ENCODE data around the gene CIITA. TPM values are rescaled to one million over a fixed set of nuclear protein-coding genes. Genes with fewer than 3 reads are reported as not detected.

CIITA gene
- total and polyA plus RNA-seq, 10 of the 15 experiments (the other 5 are each of a cell fraction or from before 2014, with no cell fraction given) = 11.5 to 145 (median 49.7) TPM

DNA sequence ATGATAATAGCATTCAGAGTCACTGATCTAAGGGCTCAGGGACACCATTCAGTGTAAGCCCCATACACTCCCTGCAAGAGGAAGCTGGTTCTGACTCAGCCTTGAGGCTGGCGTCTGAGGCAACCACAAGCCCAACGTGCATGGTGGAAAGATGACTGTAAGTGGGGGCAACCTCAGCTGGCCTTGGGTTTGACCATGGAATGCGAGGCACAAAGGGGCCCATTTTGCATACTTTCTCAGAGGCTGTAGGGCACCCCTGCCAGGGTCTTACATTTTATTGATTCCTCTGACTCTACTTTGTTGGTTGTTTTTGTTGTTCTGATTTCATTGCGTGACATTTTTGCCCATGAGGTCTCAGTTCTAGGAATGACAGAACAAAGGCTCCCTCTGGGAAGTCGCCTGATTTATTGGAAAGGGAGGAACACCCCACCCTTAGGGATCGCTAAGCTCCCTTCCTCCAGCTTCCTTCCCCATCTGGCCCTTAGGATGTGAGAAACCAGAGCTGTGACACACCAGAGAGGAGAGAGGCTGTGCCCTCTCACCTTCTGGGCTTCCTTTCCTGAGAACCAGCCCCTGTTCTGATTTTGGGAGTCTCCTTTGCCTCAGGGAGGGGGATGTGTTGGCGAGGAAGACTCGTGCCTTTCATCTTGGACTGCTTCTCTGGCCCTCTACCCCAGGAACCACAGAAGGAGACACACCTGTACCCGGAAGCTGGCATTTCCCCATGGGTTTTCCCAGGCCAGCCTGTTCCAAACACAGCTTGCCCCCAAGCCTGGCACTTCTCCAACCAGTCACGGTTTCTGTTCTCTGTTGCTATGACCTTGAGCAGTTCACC, 5.6 kb upstream of the CIITA start (continued):
- TF ChIP-seq ZNF217 (IDR thresholded peaks at IDR 0.05) (no peak; the same call in 1 of the 2 replicates), SPI1 (IDR thresholded peaks at IDR 0.05; ENCODE audit: borderline replicate concordance, insufficient read depth, low read depth, low read length) (peak; percentile 78), NR2C1 (IDR thresholded peaks at IDR 0.05) (no peak), POLR2AphosphoS5 (IDR thresholded peaks at IDR 0.05; ENCODE audit: low read length) (no peak), ZBED1 (IDR thresholded peaks at IDR 0.05; ENCODE audit: borderline replicate concordance) (peak; percentile 67; the same call in 1 of the 2 replicates), MXI1 (IDR thresholded peaks at IDR 0.05; ENCODE audit: low read depth, low read length) (peak; percentile 60; the same call in 1 of the 2 replicates), PAX5 (IDR thresholded peaks at IDR 0.05; ENCODE audit: borderline replicate concordance, low read depth, low read length) (peak; percentile 92), JUNB (IDR thresholded peaks at IDR 0.05) (peak; percentile 96), CEBPB (IDR thresholded peaks at IDR 0.05; ENCODE audit: borderline replicate concordance in 1 of 2, low read depth in 2 of 2, low read length in 2 of 2) (no peak)
- TF ChIP-seq, protein P1, sequence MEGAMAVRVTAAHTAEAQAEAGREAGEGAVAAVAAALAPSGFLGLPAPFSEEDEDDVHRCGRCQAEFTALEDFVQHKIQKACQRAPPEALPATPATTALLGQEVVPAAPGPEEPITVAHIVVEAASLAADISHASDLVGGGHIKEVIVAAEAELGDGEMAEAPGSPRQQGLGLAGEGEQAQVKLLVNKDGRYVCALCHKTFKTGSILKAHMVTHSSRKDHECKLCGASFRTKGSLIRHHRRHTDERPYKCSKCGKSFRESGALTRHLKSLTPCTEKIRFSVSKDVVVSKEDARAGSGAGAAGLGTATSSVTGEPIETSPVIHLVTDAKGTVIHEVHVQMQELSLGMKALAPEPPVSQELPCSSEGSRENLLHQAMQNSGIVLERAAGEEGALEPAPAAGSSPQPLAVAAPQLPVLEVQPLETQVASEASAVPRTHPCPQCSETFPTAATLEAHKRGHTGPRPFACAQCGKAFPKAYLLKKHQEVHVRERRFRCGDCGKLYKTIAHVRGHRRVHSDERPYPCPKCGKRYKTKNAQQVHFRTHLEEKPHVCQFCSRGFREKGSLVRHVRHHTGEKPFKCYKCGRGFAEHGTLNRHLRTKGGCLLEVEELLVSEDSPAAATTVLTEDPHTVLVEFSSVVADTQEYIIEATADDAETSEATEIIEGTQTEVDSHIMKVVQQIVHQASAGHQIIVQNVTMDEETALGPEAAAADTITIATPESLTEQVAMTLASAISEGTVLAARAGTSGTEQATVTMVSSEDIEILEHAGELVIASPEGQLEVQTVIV (IDR thresholded peaks at IDR 0.05; ENCODE audit: borderline replicate concordance, partially characterized antibody) = no peak
- TF ChIP-seq, protein P2, sequence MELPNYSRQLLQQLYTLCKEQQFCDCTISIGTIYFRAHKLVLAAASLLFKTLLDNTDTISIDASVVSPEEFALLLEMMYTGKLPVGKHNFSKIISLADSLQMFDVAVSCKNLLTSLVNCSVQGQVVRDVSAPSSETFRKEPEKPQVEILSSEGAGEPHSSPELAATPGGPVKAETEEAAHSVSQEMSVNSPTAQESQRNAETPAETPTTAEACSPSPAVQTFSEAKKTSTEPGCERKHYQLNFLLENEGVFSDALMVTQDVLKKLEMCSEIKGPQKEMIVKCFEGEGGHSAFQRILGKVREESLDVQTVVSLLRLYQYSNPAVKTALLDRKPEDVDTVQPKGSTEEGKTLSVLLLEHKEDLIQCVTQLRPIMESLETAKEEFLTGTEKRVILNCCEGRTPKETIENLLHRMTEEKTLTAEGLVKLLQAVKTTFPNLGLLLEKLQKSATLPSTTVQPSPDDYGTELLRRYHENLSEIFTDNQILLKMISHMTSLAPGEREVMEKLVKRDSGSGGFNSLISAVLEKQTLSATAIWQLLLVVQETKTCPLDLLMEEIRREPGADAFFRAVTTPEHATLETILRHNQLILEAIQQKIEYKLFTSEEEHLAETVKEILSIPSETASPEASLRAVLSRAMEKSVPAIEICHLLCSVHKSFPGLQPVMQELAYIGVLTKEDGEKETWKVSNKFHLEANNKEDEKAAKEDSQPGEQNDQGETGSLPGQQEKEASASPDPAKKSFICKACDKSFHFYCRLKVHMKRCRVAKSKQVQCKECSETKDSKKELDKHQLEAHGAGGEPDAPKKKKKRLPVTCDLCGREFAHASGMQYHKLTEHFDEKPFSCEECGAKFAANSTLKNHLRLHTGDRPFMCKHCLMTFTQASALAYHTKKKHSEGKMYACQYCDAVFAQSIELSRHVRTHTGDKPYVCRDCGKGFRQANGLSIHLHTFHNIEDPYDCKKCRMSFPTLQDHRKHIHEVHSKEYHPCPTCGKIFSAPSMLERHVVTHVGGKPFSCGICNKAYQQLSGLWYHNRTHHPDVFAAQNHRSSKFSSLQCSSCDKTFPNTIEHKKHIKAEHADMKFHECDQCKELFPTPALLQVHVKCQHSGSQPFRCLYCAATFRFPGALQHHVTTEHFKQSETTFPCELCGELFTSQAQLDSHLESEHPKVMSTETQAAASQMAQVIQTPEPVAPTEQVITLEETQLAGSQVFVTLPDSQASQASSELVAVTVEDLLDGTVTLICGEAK (IDR thresholded peaks at IDR 0.05; ENCODE audit: borderline replicate concordance) = no peak
- TF ChIP-seq, protein P3, sequence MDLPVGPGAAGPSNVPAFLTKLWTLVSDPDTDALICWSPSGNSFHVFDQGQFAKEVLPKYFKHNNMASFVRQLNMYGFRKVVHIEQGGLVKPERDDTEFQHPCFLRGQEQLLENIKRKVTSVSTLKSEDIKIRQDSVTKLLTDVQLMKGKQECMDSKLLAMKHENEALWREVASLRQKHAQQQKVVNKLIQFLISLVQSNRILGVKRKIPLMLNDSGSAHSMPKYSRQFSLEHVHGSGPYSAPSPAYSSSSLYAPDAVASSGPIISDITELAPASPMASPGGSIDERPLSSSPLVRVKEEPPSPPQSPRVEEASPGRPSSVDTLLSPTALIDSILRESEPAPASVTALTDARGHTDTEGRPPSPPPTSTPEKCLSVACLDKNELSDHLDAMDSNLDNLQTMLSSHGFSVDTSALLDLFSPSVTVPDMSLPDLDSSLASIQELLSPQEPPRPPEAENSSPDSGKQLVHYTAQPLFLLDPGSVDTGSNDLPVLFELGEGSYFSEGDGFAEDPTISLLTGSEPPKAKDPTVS (IDR thresholded peaks at IDR 0.05; ENCODE audit: low read depth, low read length) = no peak
- TF ChIP-seq, protein P4, sequence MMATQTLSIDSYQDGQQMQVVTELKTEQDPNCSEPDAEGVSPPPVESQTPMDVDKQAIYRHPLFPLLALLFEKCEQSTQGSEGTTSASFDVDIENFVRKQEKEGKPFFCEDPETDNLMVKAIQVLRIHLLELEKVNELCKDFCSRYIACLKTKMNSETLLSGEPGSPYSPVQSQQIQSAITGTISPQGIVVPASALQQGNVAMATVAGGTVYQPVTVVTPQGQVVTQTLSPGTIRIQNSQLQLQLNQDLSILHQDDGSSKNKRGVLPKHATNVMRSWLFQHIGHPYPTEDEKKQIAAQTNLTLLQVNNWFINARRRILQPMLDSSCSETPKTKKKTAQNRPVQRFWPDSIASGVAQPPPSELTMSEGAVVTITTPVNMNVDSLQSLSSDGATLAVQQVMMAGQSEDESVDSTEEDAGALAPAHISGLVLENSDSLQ (IDR thresholded peaks at IDR 0.05) = no peak
- TF ChIP-seq, protein P5, sequence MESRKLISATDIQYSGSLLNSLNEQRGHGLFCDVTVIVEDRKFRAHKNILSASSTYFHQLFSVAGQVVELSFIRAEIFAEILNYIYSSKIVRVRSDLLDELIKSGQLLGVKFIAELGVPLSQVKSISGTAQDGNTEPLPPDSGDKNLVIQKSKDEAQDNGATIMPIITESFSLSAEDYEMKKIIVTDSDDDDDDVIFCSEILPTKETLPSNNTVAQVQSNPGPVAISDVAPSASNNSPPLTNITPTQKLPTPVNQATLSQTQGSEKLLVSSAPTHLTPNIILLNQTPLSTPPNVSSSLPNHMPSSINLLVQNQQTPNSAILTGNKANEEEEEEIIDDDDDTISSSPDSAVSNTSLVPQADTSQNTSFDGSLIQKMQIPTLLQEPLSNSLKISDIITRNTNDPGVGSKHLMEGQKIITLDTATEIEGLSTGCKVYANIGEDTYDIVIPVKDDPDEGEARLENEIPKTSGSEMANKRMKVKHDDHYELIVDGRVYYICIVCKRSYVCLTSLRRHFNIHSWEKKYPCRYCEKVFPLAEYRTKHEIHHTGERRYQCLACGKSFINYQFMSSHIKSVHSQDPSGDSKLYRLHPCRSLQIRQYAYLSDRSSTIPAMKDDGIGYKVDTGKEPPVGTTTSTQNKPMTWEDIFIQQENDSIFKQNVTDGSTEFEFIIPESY (IDR thresholded peaks at IDR 0.05) = no peak
